ENCODE data around the gene PROCA1. TPM values are rescaled to one million over a fixed set of nuclear protein-coding genes. Genes with fewer than 3 reads are reported as not detected.

Gene PROCA1
- total RNA-seq, 2 experiments from 2014 or later = 4.5 to 4.6 TPM

GRCh38 chr17:28705074-28705659 is 6.5 kb downstream of the PROCA1 start:
- Histone ChIP-seq H3K4me3 (ENCODE audit: low read depth, low read length, poor library complexity, severe bottlenecking) (no peak overlapping the region), H3K36me3 (ENCODE audit: insufficient read depth, low read length) (peaks cover 35% of the 10 kb centered on the region), H3K9me3 (ENCODE audit: low read length) (no peaks in the 10 kb centered on the region), H2AFZ (ENCODE audit: low read length) (no peak overlapping the region), H3K4me2 (ENCODE audit: low read length) (no peak overlapping the region), H3K9me2 (ENCODE audit: insufficient read depth, low read length) (no peaks in the 10 kb centered on the region), H3K4me1 (ENCODE audit: insufficient read depth, low read length, poor library complexity, severe bottlenecking) (peaks cover 8% of the 10 kb centered on the region), H4K20me1 (ENCODE audit: insufficient read depth, low read length) (no peaks in the 10 kb centered on the region), H3K27ac (ENCODE audit: low read depth, low read length, poor library complexity, severe bottlenecking) (no peak overlapping the region), H3K79me2 (ENCODE audit: insufficient read depth, low read depth, low read length) (no peaks in the 10 kb centered on the region)
- intact Hi-C loops (cut with micrococcal nuclease; ENCODE audit: unreplicated experiment) = no loop called here
- no peak for DNase-seq (ENCODE audit: low spot score)
- BruUV-seq (replicated peaks) = no TSS peak
- TF ChIP-seq CTCF (conservative IDR thresholded peaks at IDR 0.05; ENCODE audit: low read length) (no peak), EZH2phosphoT487 (IDR thresholded peaks at IDR 0.05; ENCODE audit: borderline replicate concordance, low read depth, low read length) (no peak)
- ChIA-PET CTCF (ENCODE audit: unreplicated experiment) (no interaction called here), POLR2A (no interaction called here)

GRCh38 chr17:28704219-28704858 is 7.3 kb downstream of the PROCA1 start:
- POLR2A ChIA-PET = interaction anchor here (1.0 kb wide), 1 partner anchor 43 kb away, joined by 4 read pairs; no protein-coding TSS in a partner anchor

More at GRCh38 chr17:28704219-28704858, 7.3 kb downstream of the PROCA1 start:
- H4K20me1 ChIP-seq (ENCODE audit: insufficient read depth, low read length) = no peaks in the 10 kb centered on the region
- CTCF ChIA-PET (ENCODE audit: unreplicated experiment) = no interaction called here
- BruUV-seq (replicated peaks) = no TSS peak
- H3K36me3 ChIP-seq (ENCODE audit: insufficient read depth, low read length) = peaks cover 44% of the 10 kb centered on the region
- no peak overlapping the region for H3K4me3 ChIP-seq (ENCODE audit: low read depth, low read length, poor library complexity, severe bottlenecking)
- H3K27ac ChIP-seq (ENCODE audit: low read depth, low read length, poor library complexity, severe bottlenecking) = no peak overlapping the region
- no peaks in the 10 kb centered on the region for H3K9me2 ChIP-seq (ENCODE audit: insufficient read depth, low read length)
- intact Hi-C loops (cut with micrococcal nuclease; ENCODE audit: unreplicated experiment) = no loop called here
- H2AFZ ChIP-seq (ENCODE audit: low read length) = no peak overlapping the region
- no peak overlapping the region for H3K4me2 ChIP-seq (ENCODE audit: low read length)
- no peaks in the 10 kb centered on the region for H3K4me1 ChIP-seq (ENCODE audit: insufficient read depth, low read length, poor library complexity, severe bottlenecking)
- no peaks in the 10 kb centered on the region for H3K9me3 ChIP-seq (ENCODE audit: low read length)
- H3K79me2 ChIP-seq (ENCODE audit: insufficient read depth, low read depth, low read length) = no peaks in the 10 kb centered on the region
- TF ChIP-seq CTCF (conservative IDR thresholded peaks at IDR 0.05; ENCODE audit: low read length) = no peak
- TF ChIP-seq EZH2phosphoT487 (IDR thresholded peaks at IDR 0.05; ENCODE audit: borderline replicate concordance, low read depth, low read length) = no peak
- DNase-seq (ENCODE audit: low spot score) = no peak

Data from OCI-LY7 (cell line).